GM21360 (cell line): Measurements from ENCODE around the gene LRRC4C.
"Not testable (repeated sequence)": the region's sequence is repeated elsewhere in the genome, so short reads cannot be mapped to it uniquely, and the experiment has no call there.

Experiments used
- ATAC-seq: cut with Tn5 transposase; IDR thresholded peaks from one replicate; pipeline ENCODE4 v1.9.1; 2021; ENCODE audit warnings: mild to moderate bottlenecking, moderate library complexity; ENCODE audit not compliant: unreplicated experiment

The LRRC4C gene

DNA sequence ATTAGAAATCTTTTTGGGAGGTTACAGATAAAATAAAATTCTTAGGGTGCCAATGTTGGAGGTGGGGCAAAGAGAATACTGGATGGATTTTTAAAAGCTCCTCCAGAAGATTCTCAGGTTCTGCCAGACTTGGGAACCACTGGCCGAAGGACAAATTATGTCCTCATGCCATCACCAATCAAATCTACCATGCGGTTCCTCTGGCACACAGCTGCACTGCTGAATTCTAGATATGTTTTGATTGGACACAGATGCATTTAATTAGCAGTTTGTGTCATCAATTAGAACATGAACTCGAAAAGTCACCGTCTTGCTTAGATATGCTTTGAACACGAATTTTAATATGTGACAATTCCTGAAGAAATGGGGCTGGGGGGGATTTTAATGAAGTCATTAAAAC is 1269.2 kb downstream of the LRRC4C start:
- ATAC-seq, result no peak

DNA sequence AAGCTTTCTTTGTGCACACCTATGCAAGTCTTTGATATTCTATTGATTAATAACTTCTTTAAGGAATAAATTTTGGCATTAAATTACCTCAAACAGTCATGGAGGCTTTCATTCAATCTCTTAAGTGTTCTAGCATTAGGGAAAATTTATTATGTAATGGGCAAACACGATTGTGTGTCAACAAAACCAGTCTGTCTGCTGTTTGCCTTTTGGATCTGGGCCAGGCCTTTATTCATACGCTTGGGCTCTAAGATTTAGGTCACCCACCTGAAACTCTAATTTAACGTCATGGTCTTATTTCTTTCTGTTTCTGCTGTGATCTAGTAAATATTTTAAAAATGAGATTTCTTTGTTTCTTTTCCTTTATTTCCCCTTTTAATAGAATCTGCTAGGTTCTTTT is 1270.6 kb downstream of the LRRC4C start:
- no peak for ATAC-seq

DNA sequence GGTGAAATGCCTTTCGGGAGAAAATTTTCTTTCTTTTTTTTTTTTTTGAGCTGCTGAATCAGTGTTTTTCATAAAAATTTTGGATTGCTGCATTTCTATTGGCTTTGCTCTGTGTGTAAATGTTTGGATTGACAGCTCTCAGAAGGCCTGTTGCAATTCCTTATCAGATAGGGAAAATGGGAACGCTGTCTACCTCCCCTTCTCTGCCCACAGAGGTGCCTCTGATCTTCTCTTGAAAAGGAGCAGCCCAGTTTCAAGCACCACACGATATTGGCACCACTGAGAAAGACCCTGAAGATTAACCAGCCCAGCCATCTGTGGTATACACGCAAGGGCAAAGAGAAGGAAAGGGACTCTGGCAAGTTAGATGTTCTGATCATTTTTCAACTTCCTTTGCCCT is 1272.2 kb downstream of the LRRC4C start:
- no peak for ATAC-seq

DNA sequence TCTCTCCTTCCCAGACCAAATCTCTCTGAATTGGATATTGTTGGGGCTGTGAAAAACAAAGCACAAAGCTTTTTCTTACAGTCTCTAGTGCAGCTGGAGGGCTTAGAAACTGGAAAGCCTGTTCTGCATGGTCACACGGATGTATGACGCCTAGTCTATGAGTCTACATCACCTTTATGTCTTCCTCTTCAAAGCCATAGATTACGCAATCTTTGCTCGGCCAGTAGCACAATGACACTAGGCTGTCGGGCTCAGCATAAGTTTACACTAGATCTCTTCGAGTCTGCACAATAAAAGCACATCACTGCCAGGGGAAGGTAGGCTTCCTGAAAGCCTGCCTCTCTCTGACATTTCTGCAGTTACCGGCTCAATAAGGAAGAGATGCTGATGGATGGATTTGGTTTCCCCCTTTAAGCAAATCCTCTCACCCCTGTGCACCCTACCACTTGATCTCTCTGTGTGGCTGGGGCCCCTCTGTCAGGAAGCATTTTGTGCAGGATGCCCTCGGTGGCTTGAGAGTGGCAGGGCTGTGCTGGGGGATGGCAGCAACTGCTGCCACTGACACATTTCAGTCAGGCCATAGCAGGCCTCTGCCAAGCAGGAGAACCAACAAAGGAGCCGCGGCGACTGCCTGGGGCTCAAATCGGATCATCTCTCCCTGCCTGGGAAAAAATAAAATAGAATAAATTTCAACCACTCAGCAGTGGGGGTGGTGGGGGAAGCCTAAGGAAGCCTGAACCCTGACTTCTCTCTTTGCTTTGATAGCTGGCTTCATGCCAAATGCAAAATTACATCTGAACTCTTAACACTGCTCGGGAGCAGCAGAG is 1272.8 kb downstream of the LRRC4C start:
- ATAC-seq, result no peak

DNA sequence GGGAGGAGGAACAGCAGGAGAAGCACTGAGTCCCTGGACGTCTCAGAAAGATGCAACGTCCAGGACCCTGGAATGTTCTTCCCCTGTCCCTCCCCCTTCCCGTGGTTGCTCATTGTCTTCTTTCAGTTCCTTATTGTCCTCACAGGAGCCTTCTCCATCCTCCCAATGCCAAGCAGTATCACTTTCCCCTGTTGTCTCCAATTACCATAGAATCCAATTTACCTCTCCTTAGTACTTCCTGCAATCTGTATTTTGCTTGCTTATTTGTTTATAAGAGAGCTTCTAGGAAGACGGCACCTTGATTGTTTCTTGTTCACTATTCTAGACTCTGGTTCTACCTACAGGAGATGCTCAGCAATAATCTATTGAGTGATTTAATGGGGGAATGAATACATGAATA is 1273.7 kb downstream of the LRRC4C start:
- no peak for ATAC-seq

DNA sequence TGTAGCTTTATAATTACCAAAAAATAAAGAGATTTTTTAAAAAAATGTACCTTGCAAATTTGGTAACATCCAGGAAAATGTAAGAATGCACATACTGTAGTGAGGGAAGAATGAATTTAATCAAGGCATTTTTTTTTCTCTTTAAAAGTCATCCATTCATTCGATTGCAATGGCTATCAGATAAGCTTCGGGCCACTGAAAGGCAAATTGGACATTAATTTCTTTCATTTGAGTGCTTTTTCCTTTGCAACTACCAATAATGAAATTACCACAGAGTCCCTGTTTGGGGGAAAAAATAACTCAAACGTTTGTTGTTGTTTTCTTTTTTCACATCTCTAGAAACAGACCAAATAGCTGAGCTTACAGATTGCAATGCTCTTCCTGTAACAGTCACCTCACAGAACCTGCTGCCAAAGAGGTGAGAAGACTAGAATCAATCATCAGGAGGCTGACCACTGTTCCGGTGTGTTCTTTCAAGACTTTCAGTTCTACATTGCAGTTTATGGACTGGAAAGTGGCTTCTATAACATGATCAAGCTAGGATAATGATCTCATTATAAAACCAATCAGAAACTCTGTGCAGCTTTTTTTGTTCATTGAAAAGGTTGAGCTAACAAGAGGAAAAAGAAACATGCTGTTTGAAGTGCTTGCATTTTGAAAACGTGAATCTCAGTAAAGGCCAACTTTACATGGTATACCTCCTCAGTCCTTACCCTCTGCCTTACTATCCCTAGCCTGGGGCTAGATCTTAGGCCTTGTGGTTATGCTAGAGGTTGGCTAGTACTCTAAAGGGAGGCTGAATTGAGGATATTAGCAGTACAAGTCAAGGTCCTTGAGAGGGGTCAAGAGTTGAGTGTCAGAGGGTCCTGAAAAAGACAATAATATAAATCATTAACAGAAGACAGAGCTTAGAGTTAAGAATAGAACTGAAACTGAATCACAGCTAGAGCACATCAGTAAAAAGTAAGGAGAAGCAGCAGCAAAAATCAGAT is 1276.1 kb downstream of the LRRC4C start:
- ATAC-seq, result no peak

DNA sequence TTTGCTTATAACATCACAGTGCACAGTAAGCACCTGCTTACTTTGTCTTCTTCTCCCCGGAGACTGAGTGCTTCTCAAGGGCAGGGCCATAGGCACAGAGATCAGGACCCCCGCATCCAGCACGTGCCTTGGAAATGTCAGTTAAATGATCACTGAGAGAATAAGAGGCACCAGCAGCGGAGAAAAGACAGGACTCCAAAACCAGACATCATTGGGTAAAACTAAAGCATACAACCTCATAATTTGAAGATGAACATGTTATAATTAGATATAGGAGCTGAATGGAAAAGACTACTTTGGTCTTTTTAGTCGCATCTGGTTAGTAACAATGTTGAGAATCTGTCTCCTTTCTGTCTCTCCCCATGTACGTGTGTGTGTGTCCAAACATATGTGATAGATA is 1279.9 kb downstream of the LRRC4C start:
- ATAC-seq, result no peak

DNA sequence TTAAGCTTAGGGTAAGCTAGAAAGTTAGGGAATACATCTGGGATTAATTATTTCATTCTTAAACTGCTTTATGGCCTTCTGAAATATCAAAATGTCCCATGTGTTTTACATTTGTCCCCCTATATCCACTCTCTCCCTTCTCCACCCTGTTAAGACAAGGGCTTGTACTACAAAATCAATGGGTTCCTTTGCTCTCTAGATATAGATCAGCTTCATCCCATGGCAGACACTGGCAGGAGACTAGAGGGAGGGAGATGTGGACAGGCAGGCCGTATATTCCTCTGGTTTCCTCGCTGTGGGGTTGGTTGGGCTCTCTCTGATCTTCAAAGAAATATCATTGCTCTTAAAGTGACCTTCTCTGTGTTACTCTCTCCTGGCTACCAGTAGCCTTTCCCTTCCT is 1281.0 kb downstream of the LRRC4C start:
- no peak for ATAC-seq

DNA sequence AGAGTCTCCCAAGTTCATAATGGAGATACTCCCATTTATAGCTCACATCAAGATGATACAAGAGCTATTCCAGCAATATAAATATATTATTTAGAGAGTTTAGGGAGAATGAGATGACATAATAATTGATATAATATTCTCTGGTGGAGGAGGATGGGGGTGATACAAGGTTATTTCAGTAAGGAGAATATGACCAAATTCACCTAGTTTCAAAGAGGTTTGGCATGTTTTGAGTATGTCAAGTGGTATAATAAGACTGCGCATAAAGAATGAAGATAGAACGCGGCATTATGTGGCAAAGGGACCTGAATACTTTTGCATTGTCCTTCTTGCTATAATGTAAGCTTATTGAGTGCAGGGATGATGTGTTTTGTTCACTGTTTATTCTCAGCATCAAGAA is 1283.5 kb downstream of the LRRC4C start:
- ATAC-seq, result no peak

DNA sequence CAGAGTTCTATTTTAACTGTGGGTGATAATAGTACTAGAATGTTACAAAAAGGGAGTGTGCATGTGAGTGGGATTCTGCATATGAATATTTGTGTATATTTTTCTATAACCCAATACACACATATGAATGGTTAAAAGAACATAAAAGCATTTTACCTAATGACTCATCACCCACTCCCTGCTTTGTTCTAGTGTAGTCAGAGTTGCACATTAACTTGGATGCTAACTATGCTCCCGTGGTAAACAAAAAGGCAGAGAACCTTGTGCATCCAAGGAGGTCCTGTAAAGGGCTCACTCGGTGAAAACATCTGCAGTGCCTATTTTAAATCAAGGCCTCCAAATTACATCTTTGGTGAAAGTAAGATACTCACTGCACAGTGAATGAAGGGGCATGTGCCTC is 1289.4 kb downstream of the LRRC4C start:
- ATAC-seq, result no peak

DNA sequence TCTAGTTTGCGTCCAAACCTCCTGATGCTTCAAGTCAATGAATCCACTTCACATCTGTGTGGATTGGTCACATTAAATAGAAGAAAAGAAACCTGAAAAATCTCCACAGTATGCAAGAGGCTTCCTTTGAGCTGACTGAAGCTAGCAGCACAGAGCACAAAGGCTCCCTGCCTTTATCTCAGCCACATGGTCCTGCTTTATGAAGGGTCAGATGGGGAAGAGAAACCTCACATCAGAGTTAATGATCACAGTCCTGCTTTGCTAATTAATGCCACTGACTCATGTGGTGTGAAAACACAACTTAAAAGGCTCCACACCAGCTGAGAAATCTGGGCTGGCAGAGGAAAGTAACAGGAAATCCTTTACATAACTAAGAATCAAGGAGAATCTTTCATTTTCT is 1291.0 kb downstream of the LRRC4C start:
- ATAC-seq, result no peak

DNA sequence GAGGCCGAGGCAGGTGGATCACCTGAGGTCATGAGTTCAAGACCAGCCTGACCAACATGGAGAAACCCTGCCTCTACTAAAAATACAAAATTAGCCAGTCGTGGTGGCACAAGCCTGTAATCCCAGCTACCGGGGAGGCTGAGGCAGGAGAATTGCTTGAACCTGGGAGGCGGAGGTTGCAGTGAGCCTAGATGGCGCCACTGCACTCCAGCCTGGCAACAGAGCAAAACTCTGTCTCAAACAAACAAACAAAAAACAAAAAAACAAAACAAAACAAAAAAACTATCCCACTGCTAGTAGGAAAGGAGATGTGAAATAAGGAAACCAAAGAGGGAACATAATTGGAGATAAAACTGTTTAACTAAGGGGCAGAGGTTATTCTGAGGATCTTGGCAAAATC is 1291.6 kb downstream of the LRRC4C start:
- ATAC-seq, result not testable (repeated sequence)

DNA sequence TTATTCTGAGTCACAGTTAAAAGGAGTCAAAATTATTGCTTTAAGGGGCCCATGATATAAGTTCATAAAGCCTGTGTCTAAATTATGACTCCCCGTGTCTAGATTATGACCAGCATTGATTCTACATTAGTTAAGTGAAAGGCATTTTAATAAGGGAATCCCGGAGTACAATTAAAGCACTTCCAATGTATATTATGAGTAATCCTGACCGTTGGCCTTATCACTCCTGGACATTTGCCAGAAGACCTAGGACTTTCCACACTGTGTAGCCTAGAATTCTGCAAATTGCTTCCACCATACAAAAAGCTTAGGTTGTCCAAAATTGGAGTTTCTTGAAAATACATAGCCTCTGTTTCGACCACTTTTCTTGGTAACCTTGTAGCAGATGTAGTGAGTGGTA is 1292.6 kb downstream of the LRRC4C start:
- ATAC-seq, result no peak

DNA sequence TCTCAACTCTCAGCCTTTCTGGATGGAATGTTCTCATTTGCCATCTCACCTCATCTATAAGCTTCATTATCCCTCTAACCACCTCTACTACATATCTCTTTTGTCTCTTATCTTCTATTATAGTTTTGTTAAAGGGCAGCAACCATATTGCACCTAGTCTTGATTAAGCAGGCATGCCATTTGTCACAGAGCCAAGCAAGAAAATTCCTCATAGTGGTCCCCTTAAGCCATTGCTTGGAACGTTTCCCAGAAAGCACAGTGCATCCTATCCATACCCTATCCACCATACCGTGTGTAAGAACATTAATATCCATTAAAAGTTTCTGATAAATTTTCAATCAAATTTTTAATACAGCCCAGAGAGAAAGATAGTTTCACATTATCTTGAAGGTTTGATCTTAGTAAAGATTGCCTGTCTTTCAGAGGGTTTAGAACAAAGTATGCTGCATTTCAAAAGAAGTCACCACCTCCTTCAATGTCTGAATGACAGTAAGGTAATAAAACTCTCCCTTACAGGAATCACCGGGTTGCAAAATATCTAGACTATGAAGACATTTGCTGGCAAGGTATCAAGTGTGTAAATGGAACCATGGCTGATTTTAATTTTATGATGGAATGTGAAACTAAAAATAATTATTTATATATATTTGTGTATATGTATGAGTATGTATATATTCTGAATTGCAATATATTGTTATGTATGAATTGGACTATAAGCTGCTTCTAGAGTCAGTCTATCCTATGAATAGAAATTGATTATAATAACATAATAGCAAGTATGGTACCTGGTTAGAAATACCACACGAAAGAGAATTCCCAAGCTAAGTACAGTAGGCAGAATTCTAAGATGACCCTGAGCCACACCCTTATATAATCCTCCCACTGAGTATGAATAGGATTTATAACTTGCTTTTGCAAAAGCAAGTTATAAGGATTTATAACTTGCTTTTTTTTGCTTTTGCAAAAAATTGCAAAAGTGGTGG is 1296.3 kb downstream of the LRRC4C start:
- ATAC-seq, result no peak

DNA sequence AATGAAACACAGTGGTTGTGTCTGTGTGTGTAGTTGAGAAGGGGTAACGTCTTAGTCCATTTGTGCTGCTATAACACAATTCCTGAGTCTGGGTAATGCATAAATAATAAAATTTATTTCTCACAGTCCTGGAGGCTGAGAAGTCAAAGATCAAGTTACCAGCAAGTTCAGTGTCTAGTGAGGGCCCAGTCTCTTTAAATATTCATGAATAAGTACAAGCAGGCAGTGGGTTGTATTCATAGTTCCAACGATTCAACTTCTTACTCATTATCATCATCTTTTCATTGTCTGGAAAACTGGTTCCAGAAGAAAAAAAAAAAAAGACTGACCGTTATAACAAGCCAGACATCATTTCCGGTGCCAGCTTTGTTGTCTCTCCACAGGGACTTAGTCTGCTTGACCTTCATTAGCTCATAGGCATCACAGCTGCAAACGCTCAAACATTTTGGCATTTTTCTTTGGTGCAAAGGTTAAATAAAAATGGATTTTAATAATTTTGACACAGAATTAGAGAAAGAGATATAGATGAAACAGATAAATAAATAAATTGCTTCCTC is 1297.5 kb downstream of the LRRC4C start:
- ATAC-seq, result no peak

DNA sequence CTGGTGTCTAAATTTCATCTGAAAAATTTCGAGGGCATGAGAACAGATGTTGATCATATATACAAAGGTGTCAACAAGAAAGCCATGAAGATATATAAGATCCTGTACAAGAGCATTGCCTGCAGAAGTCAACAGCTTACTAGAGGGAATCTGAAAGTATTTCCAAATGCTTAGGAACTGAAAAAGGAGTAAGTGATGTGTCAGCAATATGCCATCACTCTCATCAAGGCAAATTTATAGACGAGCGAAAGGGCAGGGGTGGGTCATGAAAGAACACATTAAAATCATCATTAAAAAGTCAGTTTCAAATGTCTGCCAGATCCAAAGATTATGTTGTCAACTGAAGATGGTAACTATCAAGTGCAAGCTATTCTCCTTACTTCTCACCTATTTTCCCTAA is 1299.0 kb downstream of the LRRC4C start:
- ATAC-seq, result no peak

DNA sequence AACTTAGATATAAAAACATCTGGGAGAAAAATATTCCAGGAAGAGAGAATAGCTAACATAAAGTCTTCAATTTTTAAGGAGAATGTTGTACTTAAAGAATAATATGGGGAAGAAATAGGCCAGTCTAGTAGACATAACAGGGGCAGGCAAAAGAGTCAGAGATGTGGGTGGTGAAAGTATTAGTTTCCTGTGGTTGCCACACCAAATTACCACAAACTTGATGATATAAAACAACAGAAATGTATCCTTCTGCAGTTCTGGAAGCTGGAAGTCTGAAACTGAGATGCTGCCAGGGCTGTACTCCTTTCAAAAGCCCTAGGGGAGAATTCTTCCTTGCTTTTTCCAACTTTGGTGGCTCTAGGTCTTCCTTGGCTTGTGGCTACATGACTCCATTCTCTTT is 1309.7 kb downstream of the LRRC4C start:
- ATAC-seq, result no peak

DNA sequence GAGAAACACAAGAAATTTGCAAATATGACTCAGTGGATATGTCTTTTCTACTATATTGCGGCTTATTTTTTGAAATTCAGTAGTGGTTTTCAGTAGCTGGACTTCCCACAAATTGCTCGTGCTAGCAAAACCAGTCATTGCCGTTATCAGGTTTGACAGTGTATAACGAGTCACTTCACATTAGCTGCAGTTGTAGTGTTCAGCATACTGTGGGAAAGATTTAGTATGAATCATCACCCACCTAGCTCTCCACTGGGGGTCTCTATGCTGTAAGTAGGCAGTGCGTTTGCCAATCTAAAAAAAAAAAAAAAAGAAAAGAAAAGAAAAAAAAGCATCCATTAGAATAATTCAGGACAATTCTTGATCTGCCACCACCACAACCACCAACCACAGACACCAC is 1318.9 kb downstream of the LRRC4C start:
- ATAC-seq, result no peak

DNA sequence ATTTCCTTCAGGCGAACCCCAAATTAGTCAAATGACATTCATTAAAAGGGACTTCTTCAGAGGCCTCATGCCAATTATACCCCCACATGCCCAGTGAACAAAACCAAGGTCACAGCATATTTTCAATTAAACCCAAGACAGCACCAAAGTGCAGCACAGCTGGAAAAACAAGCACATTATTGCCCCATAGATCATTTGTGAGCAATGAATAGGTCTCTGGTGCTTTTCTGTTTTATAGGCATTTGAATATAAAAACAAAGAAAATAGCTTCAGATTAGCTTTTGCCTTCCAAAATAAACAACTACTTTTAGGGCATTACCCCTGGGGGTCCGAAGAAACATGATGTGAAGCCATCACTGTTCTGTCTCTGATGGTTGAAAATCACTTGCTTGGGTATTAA is 1319.9 kb downstream of the LRRC4C start:
- ATAC-seq, result no peak

DNA sequence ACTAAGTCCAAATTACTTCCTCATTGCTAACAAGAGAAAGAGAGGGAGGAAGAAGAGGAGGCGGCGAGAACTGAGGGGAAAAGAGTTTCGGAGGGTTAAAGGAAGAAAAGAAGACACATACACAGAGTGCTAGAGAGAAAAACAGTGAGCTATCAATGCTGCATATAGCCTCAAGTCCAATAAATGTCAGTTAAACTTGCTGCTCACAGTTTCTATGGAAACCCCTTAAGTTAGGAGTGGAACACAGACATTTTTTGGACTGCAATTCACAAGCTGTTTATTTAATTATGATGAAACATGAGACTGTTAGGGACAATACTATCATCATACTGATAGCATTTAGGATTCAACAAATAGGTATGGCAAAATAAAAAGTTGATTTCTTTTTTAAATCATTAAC is 1320.4 kb downstream of the LRRC4C start:
- no peak for ATAC-seq
